Common myeloid progenitor, CD34-positive (primary cell): Measurements from ENCODE around the gene ATXN7L3.
A peak's percentile ranks its signal among the peaks of the same experiment; 100 is the strongest.

Experiments
- CTCF ChIA-PET: fragments of 350-600 bp; sonication (Branson Sonifier 250); formaldehyde crosslinking; loops from one replicate; lab custom pipeline; 2021; ENCODE audit warnings: antibody characterized with exemption; lab: Charles Lee
- POLR2A ChIA-PET: fragments of 350-600 bp; sonication (Branson Sonifier 250); formaldehyde crosslinking; loops from one replicate; lab custom pipeline; 2021; ENCODE audit warnings: antibody characterized with exemption; lab: Charles Lee
- DNase-seq, 3 donors: peaks; one replicate each; pipeline versions ENCODE4 v3.0.0 to v3.0.0-alpha.2; 2013
- H3K27ac ChIP-seq, 2 experiments: 1 replicate in 1 of 2; 2 replicates in 1 of 2; pipeline ENCODE4 v1.7.0; 2013; ENCODE audit warnings: inconsistent platforms in 2 of 2, low read length in 2 of 2, mild to moderate bottlenecking in 2 of 2, low read depth in 1 of 2, moderate library complexity in 1 of 2; ENCODE audit not compliant: severe bottlenecking in 2 of 2, insufficient read depth in 1 of 2, poor library complexity in 1 of 2
- H3K27me3 ChIP-seq, 5 experiments: replicated peaks in 2 of 5; 1 replicate in 3 of 5; 2 replicates in 2 of 5; pipeline versions ENCODE4 v1.6.1 to v1.7.0; 2013; ENCODE audit warnings: low read length in 4 of 5, mild to moderate bottlenecking in 2 of 5, moderate library complexity in 2 of 5, inconsistent platforms in 1 of 5; ENCODE audit not compliant: insufficient read depth in 5 of 5, control insufficient read depth in 4 of 5
- H3K36me3 ChIP-seq, 4 experiments: 1 replicate in 2 of 4; 2 replicates in 2 of 4; pipeline versions ENCODE4 v1.6.1 to v1.7.0; 2013; ENCODE audit warnings: low read length in 3 of 4, control low read depth in 1 of 4, mild to moderate bottlenecking in 1 of 4; ENCODE audit not compliant: control insufficient read depth in 4 of 4, insufficient read depth in 4 of 4
- H3K4me1 ChIP-seq, 4 experiments: 1 replicate in 3 of 4; 2 replicates in 1 of 4; pipeline versions ENCODE4 v1.6.1 to v1.7.1; 2013; ENCODE audit warnings: low read length in 3 of 4, mild to moderate bottlenecking in 3 of 4, control low read depth in 1 of 4, inconsistent platforms in 1 of 4, moderate library complexity in 1 of 4; ENCODE audit not compliant: control insufficient read depth in 4 of 4, insufficient read depth in 4 of 4; ENCODE audit errors: control extremely low read depth in 1 of 4
- H3K4me3 ChIP-seq, 7 experiments: 1 replicate in 4 of 7; 2 replicates in 3 of 7; pipeline versions ENCODE4 v1.5.1 to v1.7.0; 2013; ENCODE audit warnings: mild to moderate bottlenecking in 7 of 7, low read length in 6 of 7, moderate library complexity in 6 of 7, inconsistent platforms in 2 of 7, low read depth in 2 of 7, control low read depth in 1 of 7; ENCODE audit not compliant: insufficient read depth in 4 of 7, control insufficient read depth in 1 of 7; ENCODE audit errors: extremely low read depth in 1 of 7
- H3K9me3 ChIP-seq, 5 experiments: 1 replicate in 4 of 5; 2 replicates in 1 of 5; pipeline versions ENCODE4 v1.6.1 to v1.7.1; 2013; ENCODE audit warnings: low read length in 4 of 5, mild to moderate bottlenecking in 2 of 5, inconsistent platforms in 1 of 5, low read depth in 1 of 5, moderate library complexity in 1 of 5; ENCODE audit not compliant: control insufficient read depth in 4 of 5, insufficient read depth in 2 of 5; ENCODE audit errors: control extremely low read depth in 1 of 5
- WGBS: methylation state at CpG from one replicate; pipeline ENCODE4 v1.1.5; 2013; ENCODE audit not compliant: insufficient coverage; 5-methylcytosine and 5-hydroxymethylcytosine counted together

Gene ATXN7L3

GRCh38 chr17:44193326-44194084 lies 6.2 kb downstream of the ATXN7L3 start:
- CTCF ChIA-PET, result interaction anchor here (0.7 kb wide), 1 partner anchor 25 kb away, joined by 3 read pairs; no protein-coding TSS in a partner anchor
- peaks cover 9 to 76% (median 60%) of the 10 kb centered on the region in 4 experiments for H3K36me3 ChIP-seq
- H3K4me1 ChIP-seq, result peaks cover 2 to 17% (median 15%) of the 10 kb centered on the region in 4 experiments
- POLR2A ChIA-PET, result no interaction called here
- DNase-seq, result no peak
- H3K9me3 ChIP-seq, result no peaks in the 10 kb centered on the region
- H3K27me3 ChIP-seq, result no peaks in the 10 kb centered on the region
- peak overlapping the region in 1 of 2 experiments; percentile 34 for H3K27ac ChIP-seq
- 97% methylated on average over 9 of the region's 14 CpGs for WGBS
- no peak overlapping the region for H3K4me3 ChIP-seq

GRCh38 chr17:44192750-44193149 lies 6.9 kb downstream of the ATXN7L3 start:
- DNase-seq, result no peak
- H3K27me3 ChIP-seq, result no peaks in the 10 kb centered on the region
- peak overlapping the region in 1 of 2 experiments; percentile 34 for H3K27ac ChIP-seq
- peaks cover 9 to 76% (median 59%) of the 10 kb centered on the region in 4 experiments for H3K36me3 ChIP-seq
- H3K9me3 ChIP-seq, result no peaks in the 10 kb centered on the region
- ChIA-PET POLR2A (no interaction called here), CTCF (interaction anchor here (1.4 kb wide), 1 partner anchor 17 kb away, joined by 4 read pairs; no protein-coding TSS in a partner anchor)
- WGBS, result 100% methylated on average over 3 of the region's 5 CpGs
- no peak overlapping the region for H3K4me3 ChIP-seq
- peaks cover 6 to 16% (median 15%) of the 10 kb centered on the region in 4 experiments for H3K4me1 ChIP-seq

GRCh38 chr17:44191941-44192496 lies 7.7 kb downstream of the ATXN7L3 start:
- WGBS, result no CpG with 5 or more reads among the region's 7 CpGs
- Histone ChIP-seq H3K27me3 (no peaks in the 10 kb centered on the region), H3K4me1 (peaks cover 5 to 15% (median 13%) of the 10 kb centered on the region in 4 experiments), H3K9me3 (no peaks in the 10 kb centered on the region), H3K27ac (peak overlapping the region in 1 of 2 experiments; percentile 34), H3K4me3 (no peak overlapping the region), H3K36me3 (peaks cover 9 to 72% (median 53%) of the 10 kb centered on the region in 4 experiments)
- ChIA-PET POLR2A (interaction anchor here (0.5 to 0.6 kb wide), 2 partner anchors 15 to 98 kb away, joined by 3 to 4 read pairs; no protein-coding TSS in a partner anchor), CTCF (interaction anchor here (1.4 to 1.5 kb wide), 2 partner anchors 10 to 18 kb away, joined by 4 to 5 read pairs; no protein-coding TSS in a partner anchor)
- no peak for DNase-seq

GRCh38 chr17:44191369-44191768 lies 8.3 kb downstream of the ATXN7L3 start:
- Histone ChIP-seq H3K4me1 (peaks cover 5 to 13% (median 10%) of the 10 kb centered on the region in 4 experiments), H3K36me3 (peaks cover 9 to 66% (median 49%) of the 10 kb centered on the region in 4 experiments), H3K27ac (no peak overlapping the region), H3K9me3 (no peaks in the 10 kb centered on the region), H3K4me3 (no peak overlapping the region), H3K27me3 (no peaks in the 10 kb centered on the region)
- ChIA-PET CTCF (interaction anchor here (1.4 to 1.5 kb wide), 2 partner anchors 10 to 18 kb away, joined by 4 to 5 read pairs; no protein-coding TSS in a partner anchor), POLR2A (no interaction called here)
- 92% methylated on average over 5 of the region's 5 CpGs for WGBS
- no peak for DNase-seq

GRCh38 chr17:44190481-44190880 lies 9.2 kb downstream of the ATXN7L3 start:
- Histone ChIP-seq H3K9me3 (no peaks in the 10 kb centered on the region), H3K36me3 (peaks cover 9 to 58% (median 43%) of the 10 kb centered on the region in 4 experiments), H3K4me3 (no peak overlapping the region), H3K27ac (peak overlapping the region in 1 of 2 experiments; percentile 20), H3K4me1 (peaks cover 5 to 16% (median 15%) of the 10 kb centered on the region in 4 experiments), H3K27me3 (no peaks in the 10 kb centered on the region)
- ChIA-PET POLR2A (no interaction called here), CTCF (no interaction called here)
- 97% methylated on average over 6 of the region's 10 CpGs for WGBS
- no peak for DNase-seq

- peaks cover 0 to 41% (median 29%) of the 10 kb centered on the region in 4 experiments for H3K36me3 ChIP-seq
- WGBS, result 100% methylated on average over 6 of the region's 12 CpGs
- H3K27me3 ChIP-seq, result no peaks in the 10 kb centered on the region
- H3K27ac ChIP-seq, result no peak overlapping the region
- CTCF ChIA-PET, result interaction anchor here (1.0 to 1.6 kb wide), 4 partner anchors 8 to 21 kb away, joined by 3 to 6 read pairs (median 4); no protein-coding TSS in a partner anchor
- H3K4me3 ChIP-seq, result peak overlapping the region in 1 of 7 experiments; percentile 93
- no peaks in the 10 kb centered on the region for H3K9me3 ChIP-seq
- no peak for DNase-seq
- H3K4me1 ChIP-seq, result peaks cover 5 to 27% (median 18%) of the 10 kb centered on the region in 4 experiments
- POLR2A ChIA-PET, result no interaction called here
Observed at GRCh38 chr17:44188576-44189403, 10.9 kb downstream of the ATXN7L3 start.
